Astrocyte of the hippocampus (primary cell): ENCODE measurements around the gene BUD13.
A peak's percentile ranks its signal among the peaks of the same experiment; 100 is the strongest.
"Not testable (repeated sequence)": the region's sequence is repeated elsewhere in the genome, so short reads cannot be mapped to it uniquely, and the experiment has no call there.

Source experiments
- DNase-seq: peaks from one replicate; pipeline ENCODE4 v3.0.0; 2011; ENCODE audit warnings: low read depth, low spot score

The BUD13 gene

GRCh38 chr11:116772443-116773202 is at the start of gene BUD13:
Gene BUD13, minus strand, starts transcription at chr11:116772987. Its CDS starts 23 bp downstream, at chr11:116772964.
- peak; percentile 95 for DNase-seq

GRCh38 chr11:116822575-116822974 is 49.8 kb upstream of the BUD13 start:
- DNase-seq: no peak

GRCh38 chr11:116821050-116821918 is 48.5 kb upstream of the BUD13 start:
- DNase-seq: no peak

GRCh38 chr11:116819049-116819448 is 46.3 kb upstream of the BUD13 start:
- no peak for DNase-seq

GRCh38 chr11:116814502-116814901 is 41.7 kb upstream of the BUD13 start:
- no peak for DNase-seq

- DNase-seq: no peak
These were observed 41.1 kb upstream of the BUD13 start for GRCh38 chr11:116813781-116814471.

- DNase-seq: no peak
These were observed 40.4 kb upstream of the BUD13 start for GRCh38 chr11:116813170-116813569.

GRCh38 chr11:116812109-116812508 is 39.3 kb upstream of the BUD13 start:
- no peak for DNase-seq

GRCh38 chr11:116811194-116811593 is 38.4 kb upstream of the BUD13 start:
- no peak for DNase-seq

- DNase-seq: no peak
These were observed 35.7 kb upstream of the BUD13 start for GRCh38 chr11:116808262-116809175.

GRCh38 chr11:116807601-116808261 is 34.9 kb upstream of the BUD13 start:
- DNase-seq: no peak

GRCh38 chr11:116804001-116804400 is 31.2 kb upstream of the BUD13 start:
- no peak for DNase-seq

GRCh38 chr11:116801662-116802061 is 28.9 kb upstream of the BUD13 start:
- DNase-seq: not testable (repeated sequence)

GRCh38 chr11:116800610-116801009 is 27.8 kb upstream of the BUD13 start:
- DNase-seq: no peak

- no peak for DNase-seq
These were observed 25.6 kb upstream of the BUD13 start for GRCh38 chr11:116798368-116798767.

- no peak for DNase-seq
These were observed 25.0 kb upstream of the BUD13 start for GRCh38 chr11:116797816-116798215.

- DNase-seq: no peak
These were observed 23.8 kb upstream of the BUD13 start for GRCh38 chr11:116796548-116796947.

GRCh38 chr11:116794851-116795250 is 22.1 kb upstream of the BUD13 start:
- no peak for DNase-seq

- no peak for DNase-seq
These were observed 20.9 kb upstream of the BUD13 start for GRCh38 chr11:116793772-116794097.

- DNase-seq: peak; percentile 58
These were observed 20.3 kb upstream of the BUD13 start for GRCh38 chr11:116792869-116793771.
